Mesothelial cell of epicardium (in vitro differentiated cells): ENCODE results near the gene NFX1. TPM values are rescaled to one million over a fixed set of nuclear protein-coding genes. Genes with fewer than 3 reads are reported as not detected.
A peak's percentile ranks its signal among the peaks of the same experiment; 100 is the strongest.

Source experiments
- DNase-seq, 2 experiments: peaks; one replicate each; pipeline ENCODE4 v3.0.0; 2021; ENCODE audit warnings: low spot score in 2 of 2; ENCODE audit not compliant: unreplicated experiment in 2 of 2
- H3K27ac Mint-ChIP-seq: 2 replicates; pipeline ENCODE4 v1.8.0; 2021; ENCODE audit warnings: mixed read lengths
- H3K27me3 Mint-ChIP-seq: 2 replicates; pipeline ENCODE4 v1.8.0; 2021; ENCODE audit warnings: low read depth, mixed read lengths
- H3K36me3 Mint-ChIP-seq: 2 replicates; pipeline ENCODE4 v1.8.0; 2021; ENCODE audit warnings: mixed read lengths
- H3K4me1 Mint-ChIP-seq: 2 replicates; pipeline ENCODE4 v1.8.0; 2021; ENCODE audit warnings: mixed read lengths
- H3K4me3 Mint-ChIP-seq: 2 replicates; pipeline ENCODE4 v1.8.0; 2021; ENCODE audit warnings: mild to moderate bottlenecking, moderate library complexity, mixed read lengths
- H3K9me3 Mint-ChIP-seq: 2 replicates; pipeline ENCODE4 v1.8.0; 2021; ENCODE audit warnings: mixed read lengths
- CTCF ChIP-seq: fragments of 200-600 bp; sonication (generic); IDR thresholded peaks from one replicate; pipeline ENCODE4 v1.5.0; 2021; ENCODE audit warnings: antibody characterized with exemption; ENCODE audit not compliant: unreplicated experiment
- total RNA-seq: library from RNA; stranded (reverse); gene quantifications from 3 replicates; pipeline ENCODE4 v1.2.1, GENCODE V29; 2021

Gene NFX1
- total RNA-seq, 1 donor from 2014 or later, result 30.2 TPM

- no peak for TF ChIP-seq CTCF
- Mint-ChIP-seq H3K4me3 (no peak overlapping the region), H3K4me1 (peaks cover 9% of the 10 kb centered on the region), H3K27me3 (peaks cover 3% of the 10 kb centered on the region), H3K9me3 (no peaks in the 10 kb centered on the region), H3K27ac (no peak overlapping the region), H3K36me3 (no peaks in the 10 kb centered on the region)
- no peak for DNase-seq
Measured at GRCh38 chr9:33414889-33415500, 124.7 kb downstream of the NFX1 start.

GRCh38 chr9:33415501-33416038, 125.3 kb downstream of the NFX1 start:
- Mint-ChIP-seq H3K4me3 (no peak overlapping the region), H3K36me3 (no peaks in the 10 kb centered on the region), H3K27me3 (peaks cover 8% of the 10 kb centered on the region), H3K9me3 (no peaks in the 10 kb centered on the region), H3K27ac (no peak overlapping the region), H3K4me1 (peaks cover 9% of the 10 kb centered on the region)
- DNase-seq, result peak; percentile 39 to 66
- peak; percentile 55 for TF ChIP-seq CTCF

GRCh38 chr9:33416996-33417395, 126.7 kb downstream of the NFX1 start:
- Mint-ChIP-seq H3K27ac (no peak overlapping the region), H3K9me3 (no peaks in the 10 kb centered on the region), H3K27me3 (peaks cover 8% of the 10 kb centered on the region), H3K4me1 (peaks cover 9% of the 10 kb centered on the region), H3K4me3 (no peak overlapping the region), H3K36me3 (no peaks in the 10 kb centered on the region)
- no peak for TF ChIP-seq CTCF
- no peak for DNase-seq

- Mint-ChIP-seq H3K27ac (no peak overlapping the region), H3K36me3 (no peaks in the 10 kb centered on the region), H3K9me3 (no peaks in the 10 kb centered on the region), H3K4me3 (no peak overlapping the region), H3K27me3 (peaks cover 8% of the 10 kb centered on the region), H3K4me1 (peaks cover 9% of the 10 kb centered on the region)
- no peak for TF ChIP-seq CTCF
- no peak for DNase-seq
Measured at GRCh38 chr9:33418090-33418489, 127.8 kb downstream of the NFX1 start.

GRCh38 chr9:33419708-33420303, 129.5 kb downstream of the NFX1 start:
- no peaks in the 10 kb centered on the region for H3K36me3 Mint-ChIP-seq
- TF ChIP-seq CTCF, result no peak
- no peak overlapping the region for H3K27ac Mint-ChIP-seq
- H3K9me3 Mint-ChIP-seq, result no peaks in the 10 kb centered on the region
- peaks cover 8% of the 10 kb centered on the region for H3K27me3 Mint-ChIP-seq
- H3K4me3 Mint-ChIP-seq, result no peak overlapping the region
- H3K4me1 Mint-ChIP-seq, result peaks cover 7% of the 10 kb centered on the region
- no peak for DNase-seq

Other genes with a start within 250 kb of the NFX1 start
- gene SMU1, start 213.8 kb upstream of the NFX1 start, total RNA-seq, result 24.3 to 24.5 TPM (median 24.4 TPM) in 3 replicates
- 78.3 to 81.4 TPM (median 78.9 TPM) in 3 replicates for gene B4GALT1, start 123.2 kb upstream of the NFX1 start, total RNA-seq
- not detected in 3 replicates for gene SPINK4, start 50.3 kb upstream of the NFX1 start, total RNA-seq
- 48.0 to 49.6 TPM (median 48.4 TPM) in 3 replicates for gene BAG1, start 25.8 kb upstream of the NFX1 start, total RNA-seq
- gene CHMP5, start 25.5 kb upstream of the NFX1 start, total RNA-seq, result 49.1 to 50.2 TPM (median 49.4 TPM) in 3 replicates
- gene AQP7, start 112.1 kb downstream of the NFX1 start, total RNA-seq, result 0.44 to 1.7 TPM (median 1.3 TPM) in 3 replicates
- 0.93 to 1.5 TPM (median 1.3 TPM) in 3 replicates for gene AQP3, start 157.1 kb downstream of the NFX1 start, total RNA-seq
- gene NOL6, start 183.4 kb downstream of the NFX1 start, total RNA-seq, result 37.7 to 38.4 TPM (median 37.9 TPM) in 3 replicates
- 0.82 to 3.2 TPM (median 1.6 TPM) in 3 replicates for gene ANKRD18B, start 233.7 kb downstream of the NFX1 start, total RNA-seq